Fibroblast of lung (primary cell): ENCODE measurements around the gene NME7.

Experiments
- EZH2 ChIP-seq: IDR thresholded peaks from 2 replicates; pipeline ENCODE4 v1.5.1; 2012; ENCODE audit warnings: low read length, control low read depth, mild to moderate bottlenecking; ENCODE audit errors: missing control alignments
- TF ChIP-seq, protein P1 (sequence below), 2 donors: IDR thresholded peaks in 1 of 2; conservative IDR thresholded peaks in 1 of 2; 1 replicate in 1 of 2; 2 replicates in 1 of 2; pipeline ENCODE4 v1.5.1; 2011 to 2012; ENCODE audit warnings: low read length in 2 of 2, control low read depth in 1 of 2, inconsistent platforms in 1 of 2, low read depth in 1 of 2, mild to moderate bottlenecking in 1 of 2

DNA sequence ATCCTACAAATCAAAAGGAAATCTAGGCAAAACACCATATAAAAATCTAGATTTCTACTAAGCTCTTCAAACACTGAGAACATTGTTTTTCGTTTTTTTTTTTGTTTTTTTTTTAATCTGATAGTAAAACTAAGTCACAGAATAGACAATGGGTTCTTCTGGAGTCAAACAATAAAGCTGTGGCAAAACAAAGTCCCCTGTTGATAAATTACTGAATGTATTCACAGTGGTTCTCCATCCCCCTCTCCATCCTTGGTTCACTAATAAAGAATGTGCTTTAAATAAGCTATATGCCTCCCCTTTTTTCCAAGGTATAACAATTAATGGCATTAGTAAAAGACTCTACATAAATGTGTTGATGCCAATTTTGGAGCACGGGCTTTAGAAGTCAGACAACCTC lies 277.8 kb downstream of the NME7 start:
- TF ChIP-seq, protein P1, sequence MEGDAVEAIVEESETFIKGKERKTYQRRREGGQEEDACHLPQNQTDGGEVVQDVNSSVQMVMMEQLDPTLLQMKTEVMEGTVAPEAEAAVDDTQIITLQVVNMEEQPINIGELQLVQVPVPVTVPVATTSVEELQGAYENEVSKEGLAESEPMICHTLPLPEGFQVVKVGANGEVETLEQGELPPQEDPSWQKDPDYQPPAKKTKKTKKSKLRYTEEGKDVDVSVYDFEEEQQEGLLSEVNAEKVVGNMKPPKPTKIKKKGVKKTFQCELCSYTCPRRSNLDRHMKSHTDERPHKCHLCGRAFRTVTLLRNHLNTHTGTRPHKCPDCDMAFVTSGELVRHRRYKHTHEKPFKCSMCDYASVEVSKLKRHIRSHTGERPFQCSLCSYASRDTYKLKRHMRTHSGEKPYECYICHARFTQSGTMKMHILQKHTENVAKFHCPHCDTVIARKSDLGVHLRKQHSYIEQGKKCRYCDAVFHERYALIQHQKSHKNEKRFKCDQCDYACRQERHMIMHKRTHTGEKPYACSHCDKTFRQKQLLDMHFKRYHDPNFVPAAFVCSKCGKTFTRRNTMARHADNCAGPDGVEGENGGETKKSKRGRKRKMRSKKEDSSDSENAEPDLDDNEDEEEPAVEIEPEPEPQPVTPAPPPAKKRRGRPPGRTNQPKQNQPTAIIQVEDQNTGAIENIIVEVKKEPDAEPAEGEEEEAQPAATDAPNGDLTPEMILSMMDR (conservative IDR thresholded peaks at IDR 0.05 in 1 of 2, IDR thresholded peaks at IDR 0.05 in 1 of 2; ENCODE audit: low read depth in 1 of 2, low read length in 2 of 2): no peak
- no peak for TF ChIP-seq EZH2
